Measurements from ENCODE around the gene NTNG2.

GRCh38 chr9:132226571-132227430 is 64.9 kb downstream of the NTNG2 start:
- TF ChIP-seq REST (IDR thresholded peaks at IDR 0.05; ENCODE audit: insufficient read depth in 1 of 2, low read depth in 2 of 2, low read length in 2 of 2): no peak
- TF ChIP-seq POLR2AphosphoS5 (IDR thresholded peaks at IDR 0.05; ENCODE audit: low read depth, low read length): no peak
- no peak for TF ChIP-seq TAF1 (IDR thresholded peaks at IDR 0.05; ENCODE audit: borderline replicate concordance, insufficient read depth, low read length)
- TF ChIP-seq SIN3A (IDR thresholded peaks at IDR 0.05; ENCODE audit: borderline replicate concordance, insufficient read depth, low read length): no peak
